CD4-positive, alpha-beta T cell (primary cell): ENCODE results near the gene MARCKS. TPM values are rescaled to one million over a fixed set of nuclear protein-coding genes. Genes with fewer than 3 reads are reported as not detected.

Source experiments
- ATAC-seq: fragments of 200-7000 bp; cut with Tn5 transposase; one replicate; pipeline ENCODE4 v1.10.0; 2022; ENCODE audit warnings: mild to moderate bottlenecking; ENCODE audit not compliant: poor library complexity
- CTCF ChIA-PET: fragments of 350-600 bp; sonication (Branson Sonifier 250); formaldehyde crosslinking; loops from one replicate; lab custom pipeline; 2021; ENCODE audit warnings: antibody characterized with exemption, inconsistent platforms; lab: Charles Lee
- POLR2A ChIA-PET: fragments of 350-600 bp; sonication (Branson Sonifier 250); formaldehyde crosslinking; loops from one replicate; lab custom pipeline; 2021; ENCODE audit warnings: antibody characterized with exemption, inconsistent platforms; lab: Charles Lee
- DNase-seq, 14 experiments: peaks; one replicate each; pipeline ENCODE4 v3.0.0-alpha.2; 2013 to 2020; ENCODE audit warnings: mixed read lengths in 2 of 14
- H3K27ac ChIP-seq, 2 donors: one replicate each; pipeline versions ENCODE4 v1.5.1 to v1.7.0; 2013; ENCODE audit warnings: low read length in 2 of 2, low read depth in 1 of 2, mild to moderate bottlenecking in 1 of 2
- H3K27me3 ChIP-seq, 2 experiments: 1 replicate in 1 of 2; 2 replicates in 1 of 2; pipeline versions ENCODE4 v1.6.1 to v1.7.0; 2013; ENCODE audit warnings: low read length in 2 of 2, control low read depth in 1 of 2, mild to moderate bottlenecking in 1 of 2, moderate library complexity in 1 of 2; ENCODE audit not compliant: insufficient read depth in 2 of 2, control insufficient read depth in 1 of 2
- H3K36me3 ChIP-seq: one replicate; pipeline ENCODE4 v1.6.1; 2013; ENCODE audit warnings: low read length, control low read depth; ENCODE audit not compliant: insufficient read depth
- H3K4me1 ChIP-seq: one replicate; pipeline ENCODE4 v1.6.1; 2013; ENCODE audit warnings: low read length, control low read depth; ENCODE audit not compliant: insufficient read depth
- H3K4me3 ChIP-seq: one replicate; pipeline ENCODE4 v1.5.1; 2013; ENCODE audit warnings: mild to moderate bottlenecking, low read length, moderate library complexity
- H3K9me3 ChIP-seq, 2 experiments: 1 replicate in 1 of 2; 2 replicates in 1 of 2; pipeline versions ENCODE4 v1.6.1 to v1.7.0; 2013; ENCODE audit warnings: low read length in 2 of 2, mild to moderate bottlenecking in 2 of 2, control low read depth in 1 of 2, moderate library complexity in 1 of 2; ENCODE audit not compliant: control insufficient read depth in 1 of 2, insufficient read depth in 1 of 2
- H3K27ac Mint-ChIP-seq: one replicate; pipeline ENCODE4 v1.8.0; 2020; ENCODE audit warnings: mixed read lengths
- H3K27me3 Mint-ChIP-seq: one replicate; pipeline ENCODE4 v1.8.0; 2021; ENCODE audit warnings: mixed read lengths
- H3K36me3 Mint-ChIP-seq: one replicate; pipeline ENCODE4 v1.8.0; 2021; ENCODE audit warnings: low read depth, mixed read lengths
- H3K4me1 Mint-ChIP-seq: one replicate; pipeline ENCODE4 v1.8.0; 2021; ENCODE audit warnings: low read depth, mixed read lengths
- H3K4me3 Mint-ChIP-seq: one replicate; pipeline ENCODE4 v1.8.0; 2020; ENCODE audit warnings: mild to moderate bottlenecking, mixed read lengths
- H3K9me3 Mint-ChIP-seq: one replicate; pipeline ENCODE4 v1.8.0; 2020; ENCODE audit warnings: mixed read lengths
- intact Hi-C, 2 experiments: fragments of 100-400 bp; cut with DNase I in 1 of 2; cut with micrococcal nuclease in 1 of 2; formaldehyde crosslinking; loops; one replicate each; pipeline versions ENCODE4 v1.15.1 to v1.9.0; 2023 to 2025; cut with DNase I, micrococcal nuclease
- total RNA-seq, 174 experiments: library from RNA in 2 of 174; stranded (reverse) in 2 of 174; gene quantifications; one replicate each; pipeline ENCODE4 v1.2.3 and lab custom pipeline; 2021 to 2026
- TF ChIP-seq, protein P1 (sequence below): fragments of 200-600 bp; IDR thresholded peaks from one replicate; pipeline ENCODE4 v1.8.0; 2022; ENCODE audit warnings: antibody characterized with exemption, mild to moderate bottlenecking

MARCKS gene
- total RNA-seq, 2 experiments from 2014 or later, result 0.63 to 0.70 TPM

DNA sequence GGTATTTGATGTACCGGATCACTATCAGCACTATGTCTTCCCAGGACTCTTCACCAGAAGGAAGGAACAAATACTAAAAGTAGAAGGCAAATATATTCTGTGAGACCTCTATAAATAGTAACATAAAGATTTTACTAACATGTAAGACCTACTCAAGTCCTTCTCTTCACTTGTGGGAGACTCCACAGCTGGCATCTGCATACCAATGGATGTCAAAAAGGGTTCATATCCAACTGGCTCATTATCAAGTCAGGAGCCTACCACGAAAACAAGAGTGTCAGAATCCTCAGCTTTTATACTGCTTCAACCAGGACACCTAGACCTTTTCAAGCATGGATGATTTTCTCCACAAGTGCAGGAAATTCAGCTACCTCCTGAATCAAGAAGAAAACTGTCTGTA, 20.0 kb upstream of the MARCKS start:
- H3K27ac ChIP-seq, result no peak overlapping the region
- H3K9me3 ChIP-seq, result no peaks in the 10 kb centered on the region
- Mint-ChIP-seq H3K9me3 (no peaks in the 10 kb centered on the region), H3K36me3 (no peaks in the 10 kb centered on the region), H3K4me1 (no peaks in the 10 kb centered on the region), H3K27me3 (peaks cover 30% of the 10 kb centered on the region), H3K27ac (no peak overlapping the region), H3K4me3 (no peak overlapping the region)
- no peaks in the 10 kb centered on the region for H3K27me3 ChIP-seq
- no peaks in the 10 kb centered on the region for H3K36me3 ChIP-seq
- H3K4me3 ChIP-seq, result no peak overlapping the region
- H3K4me1 ChIP-seq, result no peaks in the 10 kb centered on the region
- ChIA-PET POLR2A (no interaction called here), CTCF (no interaction called here)
- no peak for DNase-seq
- intact Hi-C loops, result no loop called here
- TF ChIP-seq, protein P1, sequence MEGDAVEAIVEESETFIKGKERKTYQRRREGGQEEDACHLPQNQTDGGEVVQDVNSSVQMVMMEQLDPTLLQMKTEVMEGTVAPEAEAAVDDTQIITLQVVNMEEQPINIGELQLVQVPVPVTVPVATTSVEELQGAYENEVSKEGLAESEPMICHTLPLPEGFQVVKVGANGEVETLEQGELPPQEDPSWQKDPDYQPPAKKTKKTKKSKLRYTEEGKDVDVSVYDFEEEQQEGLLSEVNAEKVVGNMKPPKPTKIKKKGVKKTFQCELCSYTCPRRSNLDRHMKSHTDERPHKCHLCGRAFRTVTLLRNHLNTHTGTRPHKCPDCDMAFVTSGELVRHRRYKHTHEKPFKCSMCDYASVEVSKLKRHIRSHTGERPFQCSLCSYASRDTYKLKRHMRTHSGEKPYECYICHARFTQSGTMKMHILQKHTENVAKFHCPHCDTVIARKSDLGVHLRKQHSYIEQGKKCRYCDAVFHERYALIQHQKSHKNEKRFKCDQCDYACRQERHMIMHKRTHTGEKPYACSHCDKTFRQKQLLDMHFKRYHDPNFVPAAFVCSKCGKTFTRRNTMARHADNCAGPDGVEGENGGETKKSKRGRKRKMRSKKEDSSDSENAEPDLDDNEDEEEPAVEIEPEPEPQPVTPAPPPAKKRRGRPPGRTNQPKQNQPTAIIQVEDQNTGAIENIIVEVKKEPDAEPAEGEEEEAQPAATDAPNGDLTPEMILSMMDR, result no peak
- ATAC-seq, result no peak

DNA sequence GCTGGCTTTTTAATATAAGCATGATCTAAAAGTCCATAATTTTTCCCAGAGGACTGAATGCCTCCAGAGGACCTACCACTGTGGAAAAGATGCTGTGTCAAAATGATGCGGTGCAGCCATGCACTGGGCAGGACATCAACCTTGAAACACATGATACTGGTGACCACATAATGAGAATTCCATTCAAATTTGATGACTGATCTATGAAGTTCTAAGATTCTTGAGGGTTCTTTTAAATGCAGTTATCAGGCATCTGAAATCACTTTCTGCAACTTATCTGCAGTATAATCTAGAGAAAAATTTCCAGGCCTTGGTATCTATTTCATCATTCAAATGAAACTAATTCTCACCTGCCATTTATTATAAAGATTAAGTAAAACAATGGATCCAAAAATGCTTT, 15.0 kb upstream of the MARCKS start:
- ATAC-seq (no peak), DNase-seq (no peak)
- POLR2A ChIA-PET, result no interaction called here
- H3K4me1 Mint-ChIP-seq, result no peaks in the 10 kb centered on the region
- CTCF ChIA-PET, result no interaction called here
- no peak overlapping the region for H3K4me3 ChIP-seq
- peaks cover 37% of the 10 kb centered on the region for H3K27me3 Mint-ChIP-seq
- H3K9me3 ChIP-seq, result no peaks in the 10 kb centered on the region
- H3K27ac Mint-ChIP-seq, result no peak overlapping the region
- H3K9me3 Mint-ChIP-seq, result no peaks in the 10 kb centered on the region
- H3K27me3 ChIP-seq, result peaks cover 3 to 12% of the 10 kb centered on the region in 2 experiments
- H3K4me1 ChIP-seq, result no peaks in the 10 kb centered on the region
- no peaks in the 10 kb centered on the region for H3K36me3 ChIP-seq
- H3K36me3 Mint-ChIP-seq, result no peaks in the 10 kb centered on the region
- no peak overlapping the region for H3K4me3 Mint-ChIP-seq
- TF ChIP-seq, protein P1, result no peak
- H3K27ac ChIP-seq, result no peak overlapping the region
- intact Hi-C loops, result no loop called here

DNA sequence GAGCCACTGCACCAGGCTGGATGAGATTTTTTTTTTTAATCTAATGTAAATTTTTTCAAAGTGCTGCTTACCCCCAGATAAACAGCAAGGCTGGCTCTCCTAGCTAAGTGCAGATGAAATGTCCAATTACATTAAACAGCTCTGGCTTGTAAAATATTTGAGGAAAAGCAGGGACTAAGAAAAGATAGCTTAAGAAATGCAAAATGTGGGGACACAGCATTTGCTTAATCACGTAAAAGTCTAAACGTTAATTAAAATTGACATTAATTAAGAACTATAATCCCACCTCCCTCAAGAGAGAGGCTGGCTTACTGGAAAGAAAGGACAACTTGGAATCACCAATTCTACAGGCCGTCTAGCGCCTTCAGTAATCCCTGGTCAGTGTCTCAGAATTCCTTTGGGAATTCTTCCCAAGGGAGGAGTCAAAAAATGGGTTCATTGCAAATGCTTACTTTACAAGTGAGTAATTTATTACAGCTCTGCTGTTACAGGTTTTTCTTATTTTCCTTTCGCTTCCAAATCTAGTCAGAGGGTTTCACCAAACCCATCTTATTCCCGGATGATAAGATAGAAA, 13.6 kb upstream of the MARCKS start:
- Mint-ChIP-seq H3K27me3 (peaks cover 42% of the 10 kb centered on the region), H3K36me3 (no peaks in the 10 kb centered on the region), H3K4me1 (no peaks in the 10 kb centered on the region), H3K4me3 (no peak overlapping the region), H3K27ac (no peak overlapping the region), H3K9me3 (no peaks in the 10 kb centered on the region)
- H3K27me3 ChIP-seq, result peaks cover 3 to 12% of the 10 kb centered on the region in 2 experiments
- ChIA-PET CTCF (no interaction called here), POLR2A (no interaction called here)
- H3K27ac ChIP-seq, result no peak overlapping the region
- no peaks in the 10 kb centered on the region for H3K36me3 ChIP-seq
- TF ChIP-seq, protein P1, result no peak
- no peaks in the 10 kb centered on the region for H3K9me3 ChIP-seq
- DNase-seq (no peak), ATAC-seq (no peak)
- no peaks in the 10 kb centered on the region for H3K4me1 ChIP-seq
- no peak overlapping the region for H3K4me3 ChIP-seq
- intact Hi-C loops, result no loop called here
